Stimulated activated CD4-positive, alpha-beta T cell treated with anti-CD3 and anti-CD28 coated beads, Interleukin-12 subunit alpha, Interleukin-12 subunit beta, amount 100 ng/mL, for 48 hours (primary cell): ENCODE results near the gene TBKBP1.

Experiments used
- DNase-seq, 3 donors: peaks; one replicate each; pipeline ENCODE4 v3.0.0-alpha.2; 2020; ENCODE audit warnings: low read depth in 2 of 3, low spot score in 1 of 3

TBKBP1 gene

DNA sequence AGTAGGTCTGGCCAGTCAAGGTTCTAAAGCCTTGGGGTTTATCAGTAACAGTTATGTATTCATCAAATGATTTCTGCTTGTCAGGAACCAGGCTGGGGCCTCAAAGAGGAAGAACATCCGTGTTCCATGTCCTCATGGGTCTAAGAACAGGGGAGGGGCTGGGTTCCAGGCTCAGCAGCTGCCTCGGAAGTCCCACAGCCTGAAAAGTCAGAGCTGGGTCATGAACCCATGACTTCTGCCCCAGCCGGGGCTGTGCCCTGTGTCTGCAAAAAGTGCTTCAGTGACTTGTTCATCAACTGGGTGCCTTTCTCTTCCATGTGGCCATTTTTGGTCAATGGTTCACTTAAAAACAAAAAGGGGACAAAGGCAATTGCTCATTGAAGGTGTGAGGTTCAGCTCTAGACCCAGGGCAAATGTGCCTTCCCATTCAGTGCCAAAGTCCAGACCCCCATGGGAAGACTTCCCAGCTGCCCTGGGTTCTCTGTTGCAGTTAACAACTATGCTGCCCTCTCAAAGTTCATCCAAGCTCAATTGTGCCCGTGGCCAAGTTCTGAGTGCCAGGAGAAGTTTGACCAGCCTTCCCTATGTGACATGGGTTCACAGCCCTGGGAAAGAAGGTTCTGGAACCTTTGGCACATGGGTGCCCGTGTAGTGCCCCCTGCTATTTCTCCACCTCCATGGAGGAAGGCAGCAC is 18.5 kb downstream of the TBKBP1 start:
- no peak for DNase-seq

DNA sequence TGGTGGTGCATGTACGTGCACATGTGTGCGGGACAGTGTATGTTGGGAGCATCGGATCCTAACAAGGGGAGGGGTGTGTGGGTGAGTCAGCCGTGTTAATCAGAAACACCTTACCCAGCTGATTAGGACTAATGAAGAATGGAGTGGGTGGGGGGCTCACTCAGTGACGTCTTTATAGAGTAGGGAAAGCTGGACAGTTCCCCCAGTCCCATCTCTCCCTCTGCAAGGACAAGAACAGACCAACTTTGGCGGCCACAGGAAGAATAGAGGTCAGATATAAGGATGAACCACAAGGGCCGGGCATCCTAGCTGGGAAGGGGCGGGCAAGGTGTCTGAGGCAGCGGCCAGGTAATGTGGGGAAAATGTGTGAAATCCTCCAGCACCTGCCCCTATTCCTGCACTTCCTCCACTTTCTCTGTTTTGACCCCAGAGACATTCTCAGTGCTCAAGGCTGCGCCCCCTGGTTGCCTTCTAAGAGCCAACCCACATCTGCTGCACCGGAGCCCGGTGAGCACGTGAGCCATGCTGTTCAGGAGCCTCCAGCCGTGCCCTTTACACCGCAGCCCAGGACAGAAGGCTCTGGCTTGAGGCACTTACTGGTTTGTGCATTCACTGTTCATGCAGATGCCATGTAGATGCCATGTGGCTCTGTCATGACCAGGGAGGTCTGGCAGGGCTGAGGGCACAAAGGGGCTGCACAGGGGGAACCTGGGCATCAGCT is 20.2 kb downstream of the TBKBP1 start:
- DNase-seq = no peak

DNA sequence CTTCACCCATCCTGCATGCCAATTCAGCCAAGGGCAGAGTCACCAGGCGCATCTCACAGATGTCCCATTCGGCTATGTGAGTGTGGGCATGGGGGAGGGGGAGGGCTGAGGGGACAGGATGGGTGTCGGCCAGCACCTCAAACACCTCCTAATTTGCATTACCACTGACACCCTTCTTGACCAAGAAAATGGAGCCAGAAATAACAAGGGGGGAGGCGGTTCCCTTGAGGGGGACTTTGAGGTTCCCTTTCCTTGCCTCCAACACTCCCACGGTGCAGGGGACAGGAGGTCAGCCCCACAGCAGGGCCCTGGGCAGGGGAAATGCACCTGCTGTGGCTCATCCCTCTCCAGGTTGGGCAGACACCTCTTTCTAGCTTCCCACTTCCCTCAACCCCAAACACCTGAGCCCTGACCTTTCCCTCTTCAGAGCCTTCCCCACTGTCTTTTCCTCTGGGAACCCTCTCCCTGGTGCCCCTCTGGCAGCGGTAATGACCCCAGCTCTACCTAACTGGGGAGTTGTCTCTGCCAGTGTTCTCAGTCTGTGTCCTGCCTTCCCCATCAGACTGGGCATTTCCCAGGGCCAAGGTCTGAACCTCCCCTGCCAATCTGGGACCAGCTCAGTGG is 20.9 kb downstream of the TBKBP1 start:
- DNase-seq = no peak

DNA sequence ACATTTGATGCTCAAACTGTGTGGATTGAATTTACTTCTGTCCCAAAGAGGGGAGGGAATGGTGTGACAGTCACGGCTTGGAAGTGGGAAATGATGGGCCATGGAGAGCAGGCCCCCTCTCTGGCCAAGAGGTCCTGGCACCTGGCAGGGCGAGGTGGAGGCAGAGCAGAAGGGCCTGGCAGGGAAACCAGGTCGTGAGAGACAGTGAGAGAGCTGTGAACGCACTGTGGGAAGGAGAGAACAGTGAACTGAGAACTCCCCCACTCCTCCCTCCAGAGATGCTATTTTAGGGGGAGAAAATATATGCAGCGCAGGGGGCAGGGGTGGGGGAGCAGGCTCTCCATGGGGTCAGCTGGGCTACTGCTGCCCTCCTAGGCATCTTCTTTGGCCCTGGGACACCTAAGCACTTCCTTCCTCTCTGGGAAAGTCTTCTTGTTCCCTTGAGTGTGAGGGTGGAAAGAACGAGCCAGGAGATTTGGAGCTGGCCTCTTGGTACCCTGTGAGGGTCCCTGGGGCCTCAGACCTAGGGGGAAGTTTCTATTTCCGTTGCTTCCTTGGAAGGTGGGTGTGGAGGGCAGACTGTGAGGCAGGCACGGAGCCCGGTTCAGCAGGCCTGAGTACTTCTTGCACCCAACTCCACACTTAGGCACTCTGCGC is 21.8 kb downstream of the TBKBP1 start:
- no peak for DNase-seq

DNA sequence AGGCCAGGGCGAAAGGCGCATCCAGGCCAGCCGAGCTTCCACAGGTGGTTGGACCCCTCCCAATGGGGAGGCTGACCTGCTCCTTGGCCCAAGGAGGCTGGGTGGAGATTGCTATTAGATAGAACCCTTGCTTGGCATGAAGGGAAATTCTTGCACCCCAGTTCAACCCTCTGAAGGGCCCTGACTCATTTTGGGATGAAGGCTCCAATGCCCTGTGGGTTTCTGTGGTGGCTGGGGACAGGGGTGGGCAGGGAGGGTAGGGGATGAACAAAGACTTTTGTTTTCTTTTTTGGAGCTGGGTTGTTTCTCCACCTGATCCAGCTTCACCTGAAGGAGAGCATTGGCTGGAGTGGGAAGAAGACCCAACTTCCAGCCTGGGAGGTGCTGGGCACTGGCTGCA is 22.4 kb downstream of the TBKBP1 start:
- no peak for DNase-seq

DNA sequence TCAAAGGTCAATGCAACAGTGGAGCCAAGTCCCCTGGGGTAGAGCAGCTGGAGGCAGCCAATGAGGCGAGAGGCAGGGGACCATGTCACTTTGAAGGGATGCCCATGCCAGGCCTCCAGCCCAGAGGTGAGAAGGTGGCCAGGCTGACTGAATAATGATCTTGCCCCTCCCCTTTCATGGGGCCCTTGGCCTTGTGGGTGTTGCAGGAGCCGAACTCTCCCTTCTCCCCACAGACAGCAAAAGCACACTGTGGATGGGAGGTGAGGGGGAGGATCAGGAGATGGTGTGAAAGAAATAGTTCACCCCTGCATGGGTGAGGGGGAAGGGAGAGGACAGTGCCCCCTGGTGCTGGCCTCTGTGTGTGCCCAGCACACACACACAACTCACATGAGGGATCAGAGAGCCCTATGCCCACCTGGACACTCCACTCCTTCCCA is 23.3 kb downstream of the TBKBP1 start:
- DNase-seq = no peak

DNA sequence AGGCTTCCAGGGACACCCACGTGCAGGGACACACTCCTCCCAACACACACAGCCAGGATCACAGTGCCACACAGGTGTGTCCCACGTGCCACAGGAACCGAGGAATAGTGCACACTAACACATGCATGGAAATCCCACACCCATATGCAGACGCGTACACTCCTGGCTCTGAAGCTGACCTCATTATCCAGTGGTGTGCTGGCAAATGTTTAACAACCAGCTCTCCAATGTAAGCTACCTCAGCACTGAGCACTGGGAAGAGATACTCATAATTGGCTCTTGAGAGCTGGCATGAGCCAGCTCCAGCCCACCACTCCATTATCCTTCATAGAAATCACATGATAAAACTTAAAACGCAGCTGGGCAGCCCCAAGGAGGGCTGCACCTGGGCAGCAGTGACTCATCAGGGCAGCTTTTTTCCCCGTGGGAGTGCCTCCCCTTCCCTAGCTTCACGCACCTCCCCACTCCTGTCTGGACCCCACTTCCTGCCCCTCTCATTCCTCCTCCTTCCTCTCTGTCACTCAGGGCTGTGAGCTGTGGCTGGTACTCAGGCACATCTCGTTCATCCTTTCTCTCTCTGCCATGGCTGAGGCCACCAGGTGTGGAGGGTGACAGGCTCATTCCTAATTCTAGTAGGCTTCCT is 24.1 kb downstream of the TBKBP1 start:
- DNase-seq = no peak

DNA sequence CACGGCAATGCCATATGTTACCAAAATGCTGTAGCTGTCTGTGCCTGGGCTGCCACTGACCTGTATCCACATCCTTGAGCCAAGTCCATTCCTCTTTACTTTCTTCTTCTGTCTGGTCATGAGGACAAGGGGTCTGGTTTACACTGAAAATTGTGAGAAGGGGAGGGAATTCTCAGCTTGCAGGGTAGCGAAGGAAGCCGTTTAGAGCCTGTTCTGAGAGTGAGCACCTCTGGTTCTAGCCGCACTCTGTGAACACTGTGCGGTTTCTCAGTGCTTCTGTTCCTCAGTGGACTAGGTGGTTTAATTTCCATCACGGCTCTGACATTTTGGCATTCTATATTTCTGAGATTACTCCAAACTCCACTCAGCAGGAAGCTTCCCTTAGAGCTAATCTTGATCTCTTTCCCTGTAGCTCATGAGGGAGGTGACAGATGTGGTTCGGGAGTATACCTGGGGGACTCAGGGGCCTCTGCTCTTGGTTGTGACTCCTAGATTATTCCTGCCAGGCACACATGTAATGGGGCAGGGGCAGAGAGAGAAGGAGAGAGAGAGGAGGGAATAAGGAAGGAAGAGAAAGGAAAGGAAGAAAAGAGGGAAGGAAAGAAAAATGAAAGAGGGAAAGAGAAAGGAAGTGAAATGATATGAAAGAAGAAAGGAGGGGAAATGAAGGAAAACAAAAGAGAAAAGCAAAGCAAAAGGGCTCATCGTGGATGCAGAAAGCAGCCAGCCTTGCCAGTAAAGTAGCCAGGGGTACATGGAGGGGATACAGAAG is 24.9 kb downstream of the TBKBP1 start:
- DNase-seq = no peak

DNA sequence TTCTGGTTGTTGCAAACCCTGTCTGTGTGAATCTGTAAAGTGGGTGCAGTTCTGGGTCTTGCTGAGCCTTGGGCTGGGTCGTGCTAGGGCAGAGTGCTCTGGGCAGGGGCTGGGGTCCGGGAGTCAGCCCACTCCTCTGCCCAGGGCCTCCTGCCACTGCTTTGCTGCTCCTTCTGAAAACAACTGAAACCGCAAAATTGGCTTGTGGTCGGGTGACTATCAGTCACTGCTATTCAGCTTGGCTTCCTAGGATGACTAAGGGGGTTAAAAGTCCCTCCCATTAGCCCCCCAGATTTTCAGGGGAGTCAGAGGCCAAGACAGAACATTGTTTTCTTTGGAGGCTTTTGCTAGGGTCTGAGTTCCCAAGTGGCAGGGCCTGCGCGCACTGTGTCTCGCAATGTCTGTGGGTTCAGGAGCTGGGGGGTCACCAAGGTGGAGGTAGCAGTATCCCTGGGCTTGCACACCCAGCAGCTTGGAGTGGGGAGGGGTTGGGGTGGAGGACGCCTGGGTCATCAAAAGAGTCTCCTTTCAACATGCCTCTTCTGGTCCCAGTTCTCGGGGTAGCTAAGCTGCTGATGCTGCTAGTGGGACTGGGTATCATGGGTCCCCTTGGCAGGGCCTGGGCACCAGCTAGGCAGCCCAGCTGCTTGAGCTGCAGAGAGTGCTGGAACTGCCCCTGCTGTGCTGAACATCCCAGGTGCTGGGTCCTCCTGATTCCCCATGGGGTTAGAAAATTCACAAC is 25.6 kb downstream of the TBKBP1 start:
- peak; percentile 76 to 87 (median 82) for DNase-seq

DNA sequence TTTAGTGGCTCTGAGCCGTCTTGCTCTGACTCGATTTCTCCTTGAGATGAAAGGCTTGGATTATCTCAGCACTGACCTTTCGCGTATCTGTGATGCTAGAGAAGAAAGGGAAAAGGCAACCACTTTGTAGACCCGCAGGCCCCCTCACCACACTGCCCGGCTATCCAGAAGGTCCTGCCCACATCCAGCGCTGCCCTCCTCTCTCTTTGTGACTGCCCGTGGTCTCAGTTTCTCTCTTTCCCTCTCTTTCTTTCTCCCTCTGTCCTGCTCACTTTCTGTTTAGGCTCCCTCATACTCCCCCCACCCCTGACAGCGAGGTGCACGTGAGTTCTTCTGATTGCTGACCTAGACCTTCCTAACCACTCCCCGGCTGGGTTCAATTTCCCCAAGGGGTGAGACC is 26.2 kb downstream of the TBKBP1 start:
- no peak for DNase-seq

DNA sequence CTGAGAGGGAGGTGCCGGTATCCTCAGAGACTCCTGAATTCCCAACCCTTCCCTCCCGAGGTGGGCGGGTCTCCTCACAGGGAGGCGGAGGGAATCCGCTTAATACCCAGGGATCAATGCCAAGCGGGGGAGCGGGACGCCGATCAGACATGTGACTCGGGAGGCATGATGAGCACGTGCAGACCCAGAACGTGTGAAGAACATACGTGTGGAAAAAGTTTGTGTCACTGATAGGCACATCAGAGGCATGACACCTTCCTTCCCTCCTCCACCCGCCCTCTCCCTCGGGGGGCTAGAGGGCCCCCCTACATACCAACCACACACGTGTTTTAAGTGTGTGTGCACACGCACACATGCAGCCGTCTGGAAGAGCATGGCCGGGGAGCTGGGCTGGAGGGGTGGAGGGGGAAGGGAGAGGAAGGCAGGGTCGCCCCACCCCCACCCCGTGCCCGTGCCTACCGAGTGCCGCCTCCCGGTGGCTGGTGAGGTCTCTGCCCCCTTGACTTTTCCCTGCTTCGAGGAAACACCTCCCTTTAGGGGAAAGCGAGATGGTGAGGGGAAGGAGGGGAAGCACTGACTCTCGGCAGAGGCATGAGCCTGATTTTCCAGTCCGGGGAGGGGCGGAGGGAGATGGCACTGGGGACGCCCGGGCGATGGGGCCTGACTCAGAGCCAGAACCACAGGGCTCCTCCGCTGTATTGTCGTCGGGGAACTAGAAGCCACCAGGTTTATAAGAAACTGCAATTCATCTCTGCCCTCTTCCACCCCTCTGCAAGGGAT is 27.0 kb downstream of the TBKBP1 start:
- peak; percentile 97 to 99 (median 98) for DNase-seq

DNA sequence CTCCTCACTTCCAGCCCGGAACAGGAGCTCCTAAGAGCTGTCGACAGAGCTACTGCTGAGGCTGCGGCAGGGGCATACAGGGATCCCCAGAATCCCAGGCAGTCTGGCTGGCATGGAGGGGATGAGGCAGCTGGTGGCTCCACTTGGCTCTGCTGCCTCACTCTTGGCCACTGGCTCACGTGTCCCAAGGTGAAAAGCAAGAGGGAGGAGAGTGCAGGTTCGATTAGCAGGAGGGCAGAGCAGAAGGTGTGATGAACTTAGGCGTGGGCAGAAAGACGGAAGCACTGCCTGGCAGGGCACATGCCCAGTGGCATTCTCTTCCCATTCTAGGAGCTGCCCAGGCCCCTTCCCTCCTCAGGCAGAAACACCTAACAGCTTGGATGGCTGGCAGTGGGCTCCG is 27.8 kb downstream of the TBKBP1 start:
- no peak for DNase-seq

DNA sequence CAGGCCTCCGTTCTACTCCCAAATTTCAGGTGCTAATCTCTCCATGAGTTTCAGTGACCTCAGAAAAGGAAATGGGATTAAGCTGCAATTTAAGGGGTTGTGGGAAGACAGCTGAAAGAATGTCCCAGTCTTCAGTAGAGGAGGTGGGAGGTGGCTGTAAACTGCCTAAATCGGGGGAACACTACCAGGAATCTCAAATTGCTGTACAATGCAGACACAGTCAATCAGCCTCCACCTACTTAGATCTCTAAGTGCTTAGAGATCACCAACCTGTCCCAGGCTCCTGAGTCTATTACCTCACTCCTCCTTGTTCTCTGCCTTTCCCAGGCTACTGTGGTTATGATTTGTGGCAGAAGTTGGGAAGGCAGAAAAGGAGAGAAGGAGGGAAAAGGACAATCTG is 30.7 kb downstream of the TBKBP1 start:
- no peak for DNase-seq

DNA sequence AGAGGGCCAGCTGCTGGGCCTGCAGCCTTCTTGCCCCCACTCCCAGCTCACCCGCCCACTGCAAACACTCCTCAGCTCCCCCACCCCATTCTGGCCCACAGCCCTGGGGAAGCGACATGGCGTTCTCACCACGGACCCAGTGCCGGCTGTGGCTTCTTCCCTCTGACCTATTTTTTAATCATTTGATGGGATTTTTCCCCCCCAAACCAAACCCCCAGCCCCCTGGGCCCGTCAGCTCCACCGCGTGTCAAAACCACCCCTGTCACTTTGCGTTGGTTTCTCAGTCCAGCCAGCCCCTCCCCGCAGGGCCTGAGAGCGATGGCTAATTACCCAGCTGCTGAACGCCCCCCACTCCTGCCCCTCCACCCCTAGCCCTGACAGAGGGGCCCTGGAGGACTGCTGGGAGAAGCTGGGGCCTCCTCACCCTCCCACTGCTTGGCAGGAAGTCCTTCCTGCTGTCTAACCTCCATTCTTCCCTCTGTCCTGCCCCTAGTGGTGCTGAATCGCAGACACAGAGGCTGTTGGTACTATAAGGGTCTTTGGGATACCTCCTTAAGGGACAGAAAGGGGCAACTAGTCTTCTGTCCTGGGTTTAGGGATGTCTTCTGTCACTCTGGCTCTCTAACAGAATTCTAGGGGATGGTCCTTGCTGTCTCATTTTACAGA is 31.6 kb downstream of the TBKBP1 start:
- DNase-seq = no peak

DNA sequence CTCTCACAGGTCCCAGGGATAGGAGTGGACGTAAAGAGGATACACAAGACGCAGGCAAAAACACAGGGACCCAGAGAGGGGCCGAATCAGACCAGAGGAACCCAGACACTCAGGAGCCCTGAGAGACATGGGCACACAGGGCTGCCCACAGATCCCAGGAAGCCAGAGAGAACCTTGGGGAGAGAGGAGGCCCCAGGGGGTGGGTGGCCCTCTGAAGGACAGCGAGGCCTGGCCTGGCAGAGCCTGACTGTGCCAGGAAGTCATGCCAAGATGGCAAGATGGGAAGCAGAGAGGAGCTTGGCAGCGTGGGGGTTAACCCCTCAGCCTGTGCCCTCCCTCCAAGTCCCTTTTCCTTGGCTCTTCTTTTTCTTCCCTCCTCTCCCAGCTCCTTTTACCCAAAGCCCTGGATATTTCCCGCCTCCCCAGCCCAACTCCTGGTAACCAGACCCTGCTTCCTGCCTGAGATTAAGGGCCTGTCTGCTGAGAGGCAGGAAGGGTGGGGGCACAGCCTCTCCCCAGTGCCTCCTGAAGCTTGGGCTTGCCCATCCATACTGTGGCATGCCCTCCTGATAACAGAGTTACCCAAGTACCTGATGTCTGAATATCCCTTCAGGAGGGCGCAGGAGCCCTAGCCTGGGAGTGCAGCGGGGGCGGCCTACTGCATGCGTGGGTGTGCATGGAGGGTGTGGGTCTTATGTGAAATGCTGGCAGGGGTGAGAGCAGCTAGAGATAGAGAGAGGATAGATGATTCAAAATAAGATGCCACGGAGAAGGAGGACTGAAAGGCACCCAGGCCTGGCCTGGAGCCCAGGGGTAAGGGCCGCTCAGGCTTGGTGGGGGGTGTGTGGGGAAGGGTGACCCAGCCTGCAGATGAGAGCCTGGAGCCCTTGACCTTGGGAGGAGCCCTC is 33.1 kb downstream of the TBKBP1 start:
- DNase-seq = no peak

DNA sequence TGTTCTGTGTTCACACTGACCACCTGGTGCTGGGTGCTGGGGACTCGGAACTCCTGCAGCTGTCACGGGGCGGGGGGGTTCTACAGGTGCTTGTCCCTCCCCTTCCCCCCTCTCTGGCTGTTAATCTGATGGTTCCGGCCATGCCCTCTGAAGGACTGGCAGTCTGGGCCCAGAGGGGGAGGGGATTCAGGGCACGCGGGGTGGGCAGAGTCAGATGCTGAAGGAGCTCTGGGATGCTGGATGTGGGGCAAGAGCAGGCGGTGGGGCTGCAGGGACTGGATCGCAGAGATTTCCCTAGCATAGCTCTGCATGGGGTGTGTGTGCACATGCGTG is 33.7 kb downstream of the TBKBP1 start:
- DNase-seq = no peak

DNA sequence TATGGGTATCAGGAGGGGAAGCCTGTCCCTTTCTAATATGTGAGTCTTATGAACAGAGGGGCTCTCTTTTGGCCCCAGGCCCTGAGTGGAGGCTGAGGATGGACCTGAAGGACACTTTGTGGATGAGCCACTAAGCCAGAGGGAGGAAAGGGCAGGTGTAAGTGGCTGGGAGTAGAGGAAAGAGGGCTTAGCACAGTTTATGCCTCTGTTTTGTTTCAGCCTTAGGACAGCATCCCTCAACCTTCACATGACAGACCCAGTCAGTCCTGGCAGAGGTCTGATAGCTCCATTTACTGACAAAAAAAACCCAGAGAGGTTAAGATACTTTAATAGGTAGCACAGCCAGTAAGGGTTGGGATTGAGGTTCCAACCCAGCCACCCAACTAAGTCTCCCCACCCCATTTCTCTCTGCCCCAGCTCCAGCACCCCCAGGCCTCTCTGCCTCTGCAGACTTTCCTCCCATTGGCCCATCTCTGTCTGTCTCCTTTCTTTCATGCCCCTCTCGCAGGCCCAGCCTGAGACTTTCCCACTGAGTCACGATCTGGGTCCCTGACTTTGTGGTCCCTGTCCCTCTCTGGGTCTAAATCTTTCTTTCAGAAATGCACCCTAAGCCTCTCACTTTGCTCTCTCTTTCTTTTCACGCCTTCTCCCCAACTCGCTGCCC is 34.4 kb downstream of the TBKBP1 start:
- DNase-seq = no peak
